Dermis microvascular lymphatic vessel endothelial cell (primary cell): ENCODE data around the gene ZNF771. TPM values are rescaled to one million over a fixed set of nuclear protein-coding genes. Genes with fewer than 3 reads are reported as not detected.
"Not testable (repeated sequence)": the region's sequence is repeated elsewhere in the genome, so short reads cannot be mapped to it uniquely, and the experiment has no call there.

Experiments
- DNase-seq, 2 donors: peaks; one replicate each; pipeline versions ENCODE4 v3.0.0 to v3.0.0-alpha.2; 2010; ENCODE audit warnings: low read depth in 2 of 2
- total RNA-seq: library from RNA; depleted of rRNA; stranded (reverse); fragments of >200 nt; gene quantifications from 2 replicates; pipeline ENCODE4 v1.2.1, GENCODE V29; 2014

ZNF771 gene
- total RNA-seq, 1 donor from 2014 or later: 7.6 TPM

DNA sequence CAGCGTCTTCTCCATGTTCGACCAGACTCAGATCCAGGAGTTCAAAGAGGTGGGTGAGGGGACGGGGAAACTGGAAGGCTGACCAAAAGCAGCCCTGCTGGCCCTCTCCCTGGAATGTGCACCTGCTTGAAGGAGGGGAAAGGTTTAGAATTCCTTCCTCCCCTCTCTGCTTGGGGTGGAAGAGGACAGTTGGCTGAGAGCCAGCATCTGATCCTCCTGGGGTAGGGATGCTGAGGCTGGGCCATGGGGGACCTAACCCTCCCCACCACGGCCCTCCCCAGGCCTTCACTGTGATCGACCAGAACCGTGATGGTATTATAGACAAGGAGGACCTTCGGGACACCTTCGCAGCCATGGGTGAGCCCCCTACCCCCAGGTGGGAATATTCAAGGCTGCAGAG lies 31.5 kb upstream of the ZNF771 start:
- no peak for DNase-seq

DNA sequence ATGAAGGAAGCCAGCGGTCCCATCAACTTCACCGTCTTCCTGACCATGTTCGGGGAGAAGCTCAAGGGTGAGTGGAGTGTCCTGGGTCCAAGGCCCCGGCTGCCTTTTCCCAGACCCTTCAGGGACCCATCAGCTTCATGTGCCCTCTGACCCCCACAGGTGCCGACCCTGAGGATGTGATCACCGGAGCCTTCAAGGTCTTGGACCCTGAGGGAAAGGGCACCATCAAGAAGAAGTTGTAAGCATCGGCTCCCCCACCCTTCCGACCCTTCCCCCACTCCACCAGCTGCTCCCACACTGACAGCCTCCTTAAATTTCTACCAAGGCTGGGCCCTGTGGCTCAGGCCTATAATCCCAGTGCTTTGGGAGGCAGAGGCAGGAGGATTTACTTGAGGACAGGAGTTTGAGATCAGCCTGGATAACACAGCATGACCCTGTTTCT lies 30.9 kb upstream of the ZNF771 start:
- no peak for DNase-seq

DNA sequence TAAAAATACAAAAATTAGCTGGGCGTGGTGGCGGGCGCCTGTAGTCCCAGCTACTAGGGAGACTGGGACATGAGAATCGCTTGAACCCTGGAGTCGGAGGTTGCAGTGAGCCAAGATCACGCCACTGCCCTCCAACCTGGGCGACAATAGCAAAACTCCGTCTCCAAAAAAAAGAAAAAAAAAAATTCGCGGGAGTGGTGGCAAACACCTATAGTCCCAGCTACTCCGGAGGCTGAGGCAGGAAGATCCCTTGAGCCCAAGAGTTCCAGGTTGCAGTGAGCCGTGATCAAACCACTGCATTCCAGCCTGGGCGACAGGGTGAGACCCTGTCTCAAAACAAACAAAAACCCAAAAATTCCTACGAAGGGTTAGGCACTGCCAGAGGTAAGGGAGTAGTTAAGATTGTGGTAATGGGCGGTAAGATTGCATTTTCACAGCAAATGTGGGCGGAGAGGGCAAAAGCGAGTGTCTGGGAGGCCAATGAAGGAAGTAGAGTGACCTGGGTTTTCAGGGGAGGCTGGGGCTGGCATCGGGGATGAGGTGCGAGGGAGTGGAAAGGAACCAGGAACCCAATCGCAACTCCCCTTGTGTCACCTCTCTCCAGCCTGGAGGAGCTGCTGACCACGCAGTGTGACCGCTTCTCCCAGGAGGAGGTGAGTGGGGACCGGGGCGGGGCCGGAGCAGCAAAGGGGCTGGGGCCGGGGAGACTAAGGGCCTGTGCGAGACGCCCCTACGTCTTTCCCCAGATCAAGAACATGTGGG lies 30.2 kb upstream of the ZNF771 start:
- DNase-seq: no peak

DNA sequence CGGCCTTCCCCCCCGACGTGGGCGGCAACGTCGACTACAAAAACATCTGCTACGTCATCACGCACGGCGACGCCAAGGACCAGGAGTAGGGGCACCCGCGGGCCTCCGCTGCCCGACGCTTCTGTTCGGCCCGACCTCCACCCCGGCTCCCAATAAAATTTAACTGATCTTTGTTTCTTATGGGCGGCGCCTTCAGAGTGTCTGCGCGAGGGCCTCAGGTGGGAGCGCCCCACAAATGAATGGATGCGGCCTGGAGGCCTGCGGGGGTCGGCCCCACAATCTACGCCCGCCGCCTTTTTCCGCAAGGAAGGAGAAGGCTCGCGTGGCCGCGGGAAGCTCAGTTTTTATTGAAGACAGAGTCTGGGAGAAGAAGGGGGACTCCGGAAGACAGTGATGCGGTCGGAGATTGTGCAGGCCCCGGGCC lies 29.6 kb upstream of the ZNF771 start:
- DNase-seq: peak; percentile 81 to 95

DNA sequence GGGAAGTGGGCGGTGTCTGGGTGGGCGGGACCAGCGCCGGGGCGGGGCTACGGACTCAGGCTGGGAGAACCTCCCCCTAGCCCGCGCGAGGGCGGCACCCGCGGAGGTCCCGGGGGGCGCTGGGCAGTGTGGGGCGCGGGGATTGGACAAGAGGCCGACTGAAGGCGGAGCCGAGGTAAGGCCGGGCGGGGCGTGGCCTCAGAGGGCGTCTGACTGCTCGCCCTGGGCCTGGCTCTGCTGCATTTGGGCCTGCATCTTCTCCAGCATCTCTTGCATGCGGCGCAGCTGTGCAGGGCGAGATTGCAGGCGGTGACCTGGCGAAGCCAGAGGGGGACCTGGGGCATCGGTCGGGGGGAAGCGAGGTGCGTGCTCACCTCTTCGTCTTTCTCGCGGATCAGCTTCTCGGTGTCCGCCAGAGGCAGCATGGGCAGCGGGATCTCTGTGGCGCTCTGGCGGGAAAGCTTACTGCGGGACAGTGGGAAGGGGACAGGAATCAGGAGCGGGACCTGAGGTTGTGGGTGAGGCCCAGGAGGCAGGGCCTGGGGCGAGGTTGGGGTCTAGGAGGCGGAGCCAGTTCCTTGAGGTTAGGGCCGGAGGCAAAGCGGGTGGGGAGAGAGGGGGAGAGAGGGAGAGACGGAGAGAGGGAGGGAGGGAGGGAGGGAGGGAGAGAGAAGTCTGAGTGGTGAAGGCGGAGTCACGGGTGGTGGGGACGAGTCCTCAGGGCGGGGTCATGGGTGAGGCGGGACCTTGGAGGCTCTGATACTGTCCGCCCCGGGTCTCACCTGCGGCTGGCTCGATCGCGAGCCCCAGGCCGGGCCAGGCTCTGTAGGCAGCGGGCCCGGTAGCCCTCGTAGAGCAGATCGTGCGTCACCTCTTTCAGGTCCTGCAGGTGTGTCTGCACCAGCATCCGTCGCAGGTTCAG lies 28.9 kb upstream of the ZNF771 start:
- DNase-seq: peak; percentile 88 to 98

DNA sequence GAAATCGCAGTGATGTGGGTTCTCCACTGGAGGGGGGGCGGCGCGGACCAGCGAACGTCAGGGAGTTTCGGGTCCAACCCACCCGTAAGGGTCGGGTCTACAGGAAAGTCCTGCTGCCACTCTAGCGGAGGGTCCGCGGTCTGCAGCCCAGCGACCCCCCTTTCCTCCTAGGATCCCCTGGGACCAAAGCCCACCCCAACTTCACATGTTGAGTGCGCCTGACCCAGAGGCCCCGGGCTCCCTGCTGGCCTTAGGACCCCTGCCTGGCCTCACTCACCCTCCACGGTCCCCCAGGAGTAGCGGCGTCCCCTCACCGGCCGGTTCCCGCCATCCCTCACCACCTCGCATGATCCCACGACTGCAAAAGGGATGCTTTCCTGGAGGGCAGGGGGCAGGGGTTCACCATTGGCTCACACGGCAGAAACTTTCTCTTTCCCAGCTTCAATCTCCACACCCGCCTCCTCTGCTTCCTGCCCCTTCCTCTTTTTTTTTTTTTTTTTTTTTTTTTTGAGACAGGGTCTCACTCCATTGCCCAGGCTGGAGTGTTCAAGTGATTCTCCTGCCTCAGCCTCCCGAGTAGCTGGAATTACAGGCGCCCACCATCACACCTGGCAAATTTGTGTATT lies 28.1 kb upstream of the ZNF771 start:
- no peak for DNase-seq

DNA sequence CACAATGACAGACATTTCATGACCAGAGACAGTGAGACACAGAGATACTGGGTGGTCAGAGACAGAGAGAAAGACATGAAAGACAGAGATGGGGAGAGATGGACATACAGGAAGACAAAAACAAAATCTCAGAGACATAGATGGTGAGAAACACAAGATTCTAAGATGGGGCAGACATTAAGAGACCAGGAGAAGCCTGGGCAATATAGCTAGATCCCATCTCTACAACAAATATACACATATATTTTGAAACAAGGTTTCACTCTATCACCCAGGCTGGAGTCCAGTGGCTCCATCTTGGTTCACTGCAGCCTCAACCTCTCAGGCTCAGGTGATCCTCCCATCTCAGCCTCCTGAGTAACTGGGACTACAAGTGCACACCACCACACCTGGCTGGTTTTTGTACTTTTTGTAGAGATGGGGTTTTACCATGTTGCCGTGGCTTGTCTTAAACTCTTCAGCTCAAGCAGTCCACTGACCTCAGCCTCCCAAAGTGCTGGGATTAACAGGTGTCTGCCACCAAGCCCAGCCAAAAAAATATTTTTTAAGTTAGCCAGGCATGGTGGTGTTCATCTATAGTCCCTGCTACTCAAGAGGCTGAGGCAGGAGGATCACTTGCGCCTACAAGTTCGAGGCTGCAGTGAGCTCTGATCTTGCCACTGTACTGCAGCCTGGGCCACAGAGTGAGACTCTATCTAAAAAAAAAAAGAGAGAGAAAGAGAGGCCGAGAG lies 27.2 kb upstream of the ZNF771 start:
- no peak for DNase-seq

DNA sequence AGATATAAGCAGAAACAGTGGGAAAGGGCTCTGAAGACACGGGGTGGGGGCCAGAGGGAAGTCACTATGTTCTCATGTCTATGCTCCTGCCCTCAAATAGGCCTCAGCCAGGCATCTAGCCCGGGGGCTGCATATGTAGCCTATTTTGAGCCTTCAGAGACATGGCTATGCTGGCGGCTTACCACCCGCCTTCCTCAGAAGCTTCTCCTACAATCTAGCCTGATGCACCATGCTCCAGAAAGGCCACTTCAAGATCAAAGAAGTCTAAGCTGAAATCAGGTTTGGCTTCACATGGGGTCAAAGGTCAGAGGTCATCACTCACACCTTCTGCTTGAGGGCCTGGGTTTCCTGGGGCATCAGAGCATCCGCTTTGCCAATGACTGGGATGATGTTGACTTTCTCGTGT lies 26.6 kb upstream of the ZNF771 start:
- no peak for DNase-seq

DNA sequence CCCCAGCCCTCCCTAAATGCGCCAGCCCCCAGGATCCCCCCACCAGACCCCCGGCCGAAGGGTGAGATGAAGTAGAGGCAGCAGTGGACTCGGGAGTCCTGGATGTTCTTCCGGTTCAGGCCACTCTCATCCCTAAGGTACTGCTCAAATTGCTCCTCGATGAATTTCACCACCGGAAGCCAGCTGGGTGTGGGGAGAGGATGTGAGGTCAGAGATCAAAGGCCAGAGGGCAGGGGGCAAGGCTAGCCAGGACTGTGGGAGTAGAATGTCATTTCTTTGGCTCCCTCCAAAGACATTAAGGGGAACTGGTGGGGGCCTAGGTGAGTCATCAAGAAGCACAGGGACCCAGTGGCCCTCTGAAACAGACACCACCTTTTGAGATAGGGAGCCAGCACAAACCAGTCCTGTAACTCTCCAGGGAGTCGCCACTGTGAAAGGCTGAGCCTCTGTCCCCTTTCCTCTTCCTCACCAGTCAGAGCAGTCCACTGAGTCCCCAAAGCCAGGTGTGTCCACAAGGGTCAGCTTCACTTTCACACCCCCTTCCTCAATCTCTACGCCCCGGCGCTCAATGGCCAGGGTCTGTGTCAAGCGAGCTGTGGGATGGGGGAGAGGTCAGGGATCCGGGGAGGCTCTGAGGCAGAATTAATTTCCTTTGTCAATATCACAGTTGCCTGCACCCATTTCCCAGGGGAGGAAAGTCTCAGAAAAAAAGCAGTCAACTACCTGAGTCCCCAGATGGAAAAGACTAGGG lies 25.9 kb upstream of the ZNF771 start:
- DNase-seq: no peak

DNA sequence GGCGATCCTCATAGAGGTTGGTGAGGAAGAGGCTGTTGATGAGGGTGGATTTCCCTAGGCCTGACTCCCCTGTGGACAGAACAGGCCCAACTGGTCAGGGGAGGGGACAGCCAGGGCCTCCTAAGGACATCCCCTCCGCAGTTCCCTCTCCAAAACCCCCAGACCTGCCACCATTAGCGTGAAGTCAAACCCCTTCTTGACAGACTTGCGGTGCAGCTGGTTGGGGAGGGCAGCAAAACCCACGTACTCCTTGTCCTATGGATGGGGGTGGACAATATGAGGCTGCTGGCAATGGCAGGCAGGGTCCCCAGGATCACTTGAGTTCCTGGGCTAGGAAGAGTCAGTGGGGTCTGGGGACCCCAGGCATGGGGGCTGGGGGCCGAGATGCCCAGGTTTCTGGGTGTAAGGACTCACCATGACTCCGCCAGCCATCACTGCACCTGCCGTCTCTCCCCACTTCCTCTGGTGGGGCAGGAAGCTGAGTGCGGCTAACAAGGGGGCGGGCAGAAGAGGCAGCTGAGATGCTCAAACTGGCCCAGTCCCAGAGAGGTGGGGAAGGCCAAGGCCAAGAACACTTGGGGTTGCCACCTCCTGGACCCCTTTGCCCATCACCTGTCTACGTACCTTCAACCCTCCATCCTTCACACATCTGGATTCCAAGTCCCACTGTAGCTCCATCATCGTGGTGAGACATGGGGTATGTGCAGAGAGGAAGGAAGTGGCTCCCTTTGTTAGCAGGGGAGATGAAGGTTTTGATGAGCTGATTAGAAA lies 25.1 kb upstream of the ZNF771 start, which contains the start of gene SEPTIN1:
Gene SEPTIN1, minus strand, starts transcription at position 451 of the 771 bp plus-strand sequence. Its CDS starts 19 bp downstream, at position 432.
- DNase-seq: no peak

DNA sequence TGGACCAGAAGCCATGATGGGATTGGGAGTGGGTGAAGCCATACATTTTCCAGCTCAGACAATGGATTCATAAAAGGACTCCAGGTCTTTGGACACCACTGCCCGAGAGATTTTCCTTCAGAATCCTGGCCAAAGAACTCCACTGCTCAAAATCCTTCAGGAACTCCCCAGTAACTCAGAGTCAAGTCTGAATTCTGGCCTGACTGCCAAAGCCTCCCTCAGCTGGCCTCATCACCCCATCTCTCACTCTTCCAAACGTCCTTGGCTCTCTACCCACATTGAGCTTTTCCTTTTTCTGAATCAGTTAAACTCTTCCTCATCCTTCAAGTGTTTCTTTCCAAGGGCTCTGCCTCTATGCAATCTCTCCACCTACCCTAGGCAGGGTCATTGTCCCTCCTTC lies 23.9 kb upstream of the ZNF771 start:
- DNase-seq: no peak

DNA sequence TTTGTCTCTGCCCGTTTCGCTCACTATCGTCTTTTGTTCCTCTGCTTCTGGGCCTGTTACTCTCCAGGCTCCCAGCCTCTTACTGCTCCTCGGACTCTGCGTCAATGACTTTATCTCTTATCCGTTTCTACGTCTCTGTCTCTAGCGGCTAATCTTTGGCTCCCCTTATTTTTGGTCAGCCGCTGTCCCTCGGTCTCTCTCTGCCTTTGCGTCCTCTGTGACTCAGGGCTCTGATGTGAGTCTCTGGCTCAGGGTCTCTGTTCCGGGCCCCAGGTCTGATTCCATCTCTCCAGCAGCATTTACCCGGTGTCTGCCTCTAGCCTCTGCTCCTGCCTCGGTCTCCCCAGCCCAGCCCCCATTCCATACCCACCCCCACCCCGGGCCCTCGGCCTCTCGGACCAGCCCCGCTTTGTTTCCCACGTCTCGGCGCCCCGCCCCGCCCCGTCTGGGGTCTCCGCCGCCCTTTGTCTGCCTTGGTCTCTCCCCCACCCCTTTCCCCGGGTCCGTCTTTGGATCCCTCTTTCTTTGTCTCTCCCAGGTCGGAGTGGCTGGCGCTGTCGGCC lies 12.7 kb upstream of the ZNF771 start:
- no peak for DNase-seq

DNA sequence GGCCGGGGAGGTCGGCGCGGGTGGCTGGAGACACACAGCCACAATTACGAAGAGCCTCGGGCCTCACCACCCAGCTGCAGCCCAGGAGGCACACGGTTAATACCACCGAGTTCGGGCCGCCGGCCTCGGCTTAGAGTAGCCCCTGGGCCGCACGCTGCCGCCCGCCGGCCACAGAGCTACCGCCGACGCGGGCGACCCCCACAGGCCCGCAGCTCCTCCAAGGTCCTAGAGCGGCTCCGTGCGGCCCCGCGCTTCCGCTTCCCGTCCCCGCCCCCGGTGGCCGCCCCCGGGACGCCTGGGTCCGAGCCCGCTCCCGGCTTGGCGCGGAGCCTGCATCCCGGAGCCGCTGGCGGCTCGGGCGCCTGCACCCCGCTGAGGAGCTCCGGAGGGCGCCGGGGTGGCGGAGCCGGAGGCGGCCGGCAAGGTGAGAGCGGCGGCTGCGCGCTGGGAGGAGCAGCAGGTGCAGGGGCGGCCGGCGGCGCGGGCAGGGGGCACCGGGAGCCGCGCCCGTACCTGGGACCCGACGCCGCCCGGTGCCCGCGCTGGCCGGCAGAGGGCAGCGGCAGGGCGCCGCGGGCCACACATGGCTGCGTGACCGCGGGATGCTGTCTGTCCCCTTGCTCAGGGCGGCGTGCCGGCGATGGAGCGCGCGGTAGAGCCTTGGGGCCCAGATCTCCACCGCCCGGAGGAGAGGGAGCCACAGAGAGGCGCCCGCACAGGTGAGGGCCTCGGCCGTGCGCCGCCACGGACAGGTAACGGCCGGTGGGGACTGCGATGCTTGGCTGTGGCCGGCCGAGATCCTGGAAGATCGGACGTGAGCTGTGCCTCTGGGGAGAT lies 12.0 kb upstream of the ZNF771 start, which contains the start of gene ZNF48:
Gene ZNF48, plus strand, starts transcription at position 266 of the 837 bp plus-strand sequence. Its CDS starts 375 bp downstream, at position 641.
- DNase-seq: peak; percentile 83 to 93

DNA sequence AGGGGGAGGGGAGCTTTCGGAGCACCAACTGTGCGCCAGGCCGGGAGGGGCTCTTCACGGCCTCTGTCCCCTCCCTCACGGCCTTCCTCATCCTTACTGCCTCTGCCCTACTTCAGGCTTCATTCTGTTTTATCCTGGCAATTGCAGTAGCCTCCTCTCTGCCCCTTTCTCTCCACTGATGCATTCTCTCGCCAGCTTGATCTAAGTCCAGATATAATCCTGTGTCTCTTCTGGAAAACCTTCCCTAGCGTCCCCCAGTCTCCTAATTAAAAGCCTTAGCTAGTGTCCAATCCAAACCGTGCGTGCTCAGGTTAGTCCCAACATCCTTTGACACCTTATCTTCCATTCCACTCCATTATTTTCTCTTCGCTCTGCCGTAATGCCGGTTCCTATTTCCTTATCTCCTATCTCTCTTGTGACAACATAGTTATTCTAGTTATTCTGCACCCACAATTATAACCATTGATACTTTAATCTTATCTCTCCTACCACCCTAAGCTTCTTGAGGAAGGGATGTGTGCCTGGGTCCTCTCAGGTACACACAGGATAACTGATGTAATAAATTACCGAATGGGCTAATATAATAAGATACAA lies 11.3 kb upstream of the ZNF771 start:
- DNase-seq: peak in 1 of 2 donors; percentile 38

DNA sequence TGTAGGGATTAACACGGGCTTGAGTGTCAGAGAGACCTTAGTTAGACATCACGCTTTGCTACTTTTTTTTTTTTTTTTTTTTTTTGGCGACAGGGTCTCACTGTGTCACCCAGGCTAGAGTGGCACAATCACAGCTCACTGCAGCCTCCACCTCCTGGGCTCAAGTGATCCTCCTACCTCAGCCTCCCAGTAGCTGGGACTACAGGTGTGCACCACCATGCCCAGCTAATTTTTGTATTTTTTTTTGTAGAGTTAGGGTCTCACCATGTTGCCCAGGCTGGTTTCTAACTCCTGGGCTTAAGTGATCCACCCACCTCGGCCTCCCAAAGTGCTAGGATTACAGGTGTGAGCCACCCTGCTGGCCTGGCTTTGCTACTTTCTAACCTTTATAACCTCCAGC lies 10.8 kb upstream of the ZNF771 start:
- DNase-seq: not testable (repeated sequence)

DNA sequence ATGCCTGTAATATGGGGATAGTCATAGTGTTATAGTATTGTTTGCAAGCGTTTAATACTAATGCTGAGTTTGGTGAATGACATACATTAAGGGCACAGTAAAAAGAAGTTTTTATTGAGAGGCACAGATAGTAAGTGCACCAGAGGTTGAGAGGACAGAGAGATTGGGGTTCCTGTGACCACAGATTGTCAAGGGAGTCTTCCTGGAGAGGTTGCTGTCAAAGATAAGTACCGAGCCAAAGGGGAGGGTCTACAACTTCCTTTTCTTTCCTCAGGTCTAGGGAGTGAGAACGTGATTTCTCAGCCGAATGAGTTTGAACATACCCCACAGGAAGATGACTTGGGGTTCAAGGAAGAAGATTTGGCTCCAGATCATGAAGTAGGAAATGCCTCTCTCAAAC lies 10.3 kb upstream of the ZNF771 start:
- DNase-seq: no peak

DNA sequence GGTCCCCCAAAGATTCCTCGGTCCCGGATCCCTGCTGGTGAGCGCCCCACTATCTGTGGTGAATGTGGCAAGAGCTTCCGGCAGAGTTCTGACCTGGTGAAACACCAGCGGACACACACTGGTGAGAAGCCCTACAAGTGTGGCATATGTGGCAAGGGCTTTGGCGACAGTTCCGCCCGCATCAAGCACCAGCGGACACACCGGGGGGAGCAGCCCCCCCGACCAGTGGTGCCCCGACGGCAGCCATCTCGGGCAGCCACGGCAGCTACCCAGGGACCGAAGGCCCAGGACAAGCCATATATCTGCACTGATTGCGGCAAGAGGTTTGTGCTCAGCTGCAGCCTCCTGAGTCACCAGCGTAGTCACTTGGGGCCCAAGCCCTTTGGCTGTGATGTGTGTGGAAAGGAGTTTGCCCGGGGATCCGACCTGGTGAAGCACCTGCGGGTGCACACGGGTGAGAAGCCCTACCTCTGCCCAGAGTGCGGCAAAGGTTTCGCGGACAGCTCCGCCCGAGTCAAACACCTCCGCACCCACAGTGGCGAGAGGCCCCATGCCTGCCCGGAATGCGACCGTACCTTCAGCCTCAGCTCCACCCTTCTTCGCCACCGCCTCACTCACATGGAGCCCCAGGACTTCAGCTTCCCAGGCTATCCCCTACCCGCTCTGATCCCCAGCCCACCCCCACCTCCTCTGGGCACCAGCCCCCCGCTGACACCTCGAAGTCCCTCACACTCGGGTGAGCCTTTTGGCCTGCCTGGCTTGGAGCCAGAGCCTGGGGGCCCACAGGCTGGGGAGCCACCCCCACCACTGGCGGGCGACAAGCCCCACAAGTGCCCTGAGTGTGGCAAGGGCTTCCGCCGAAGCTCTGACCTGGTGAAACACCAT lies 9.4 kb upstream of the ZNF771 start:
- no peak for DNase-seq
